HG03175 (cell line): ENCODE measurements around the gene S100A1.
"Not testable (repeated sequence)": the region's sequence is repeated elsewhere in the genome, so short reads cannot be mapped to it uniquely, and the experiment has no call there.

ENCODE experiments used
- ATAC-seq: cut with Tn5 transposase; IDR thresholded peaks from one replicate; pipeline ENCODE4 v1.9.1; 2021; ENCODE audit warnings: mild to moderate bottlenecking, moderate library complexity; ENCODE audit not compliant: unreplicated experiment

The S100A1 gene

GRCh38 chr1:153627715-153628626 lies at the start of gene S100A1:
Gene S100A1 (plus strand): TSS chr1:153628434. CDS start chr1:153630522, 2,088 bp downstream.
- ATAC-seq: no peak

GRCh38 chr1:153578490-153578889 lies 49.7 kb upstream of the S100A1 start:
- no peak for ATAC-seq

- no peak for ATAC-seq
Observed at GRCh38 chr1:153578936-153579335, 49.3 kb upstream of the S100A1 start.

- not testable (repeated sequence) for ATAC-seq
Observed at GRCh38 chr1:153582836-153583235, 45.4 kb upstream of the S100A1 start.

GRCh38 chr1:153583514-153583913 lies 44.7 kb upstream of the S100A1 start:
- ATAC-seq: not testable (repeated sequence)

- ATAC-seq: no peak
Observed at GRCh38 chr1:153583976-153584375, 44.3 kb upstream of the S100A1 start.

- ATAC-seq: no peak
Observed at GRCh38 chr1:153585006-153585405, 43.2 kb upstream of the S100A1 start.

GRCh38 chr1:153586347-153586746 lies 41.9 kb upstream of the S100A1 start:
- ATAC-seq: no peak

- no peak for ATAC-seq
Observed at GRCh38 chr1:153587314-153587713, 40.9 kb upstream of the S100A1 start.

- ATAC-seq: not testable (repeated sequence)
Observed at GRCh38 chr1:153588033-153588432, 40.2 kb upstream of the S100A1 start.

GRCh38 chr1:153588482-153588881 lies 39.8 kb upstream of the S100A1 start:
- ATAC-seq: no peak

- ATAC-seq: no peak
Observed at GRCh38 chr1:153592748-153593147, 35.5 kb upstream of the S100A1 start.

GRCh38 chr1:153597206-153597605 lies 31.0 kb upstream of the S100A1 start:
- no peak for ATAC-seq

GRCh38 chr1:153598309-153599172 lies 29.7 kb upstream of the S100A1 start:
- ATAC-seq: peak; percentile 99

- no peak for ATAC-seq
Observed at GRCh38 chr1:153599847-153600246, 28.4 kb upstream of the S100A1 start.

- no peak for ATAC-seq
Observed at GRCh38 chr1:153602749-153603148, 25.5 kb upstream of the S100A1 start.

- no peak for ATAC-seq
Observed at GRCh38 chr1:153606194-153606593, 22.0 kb upstream of the S100A1 start.

- no peak for ATAC-seq
Observed at GRCh38 chr1:153607381-153607780, 20.9 kb upstream of the S100A1 start.

- no peak for ATAC-seq
Observed at GRCh38 chr1:153608089-153608682, 20.0 kb upstream of the S100A1 start.

GRCh38 chr1:153608742-153609584 lies 19.3 kb upstream of the S100A1 start:
- ATAC-seq: no peak
